K562 (cell line): ENCODE measurements around the gene PPT1. TPM values are rescaled to one million over a fixed set of nuclear protein-coding genes. Genes with fewer than 3 reads are reported as not detected.

Source experiments
- ATAC-seq: fragments of 200-7000 bp; cut with Tn5 transposase; 3 replicates; pipeline ENCODE4 v1.9.1; 2020; ENCODE audit warnings: moderate library complexity
- BruUV-seq: library from RNA; stranded (reverse); fragments of 400-500 nt; replicated peaks from 2 replicates; lab custom pipeline; 2021; lab: Mats Ljungman, UMichigan
- CTCF ChIA-PET: fragments of 300-600 bp; formaldehyde crosslinking; extraction: SDS; loops from one replicate; lab custom pipeline; 2021; ENCODE audit warnings: low intra/inter-chr PET ratio; lab: Yijun Ruan, JAX
- POLR2A ChIA-PET: fragments of 300-600, 350-650 bp; sonication (Branson Sonifier 250); formaldehyde crosslinking; extraction: SDS; loops from one replicate; lab custom pipeline; 2021; ENCODE audit warnings: antibody characterized with exemption, inconsistent platforms; lab: Yijun Ruan, JAX
- DNase-seq, 4 experiments: peaks; one replicate each; pipeline versions ENCODE4 v3.0.0 to v3.0.0-alpha.2; 2011 to 2018; ENCODE audit warnings: low spot score in 3 of 4, mixed read lengths in 3 of 4; ENCODE audit errors: extremely low read depth in 1 of 4
- FAIRE-seq: peaks from 2 replicates; lab custom pipeline; 2011; peaks lifted over from hg19 to GRCh38; lab: Jason Lieb, UNC
- H2AFZ ChIP-seq: 2 replicates; pipeline ENCODE4 v1.6.0; 2011; ENCODE audit warnings: low read depth, low read length, control low read depth, inconsistent platforms
- H3K27ac ChIP-seq: fragments of 200-600 bp; 3 replicates; pipeline ENCODE4 v1.8.0; 2011; ENCODE audit warnings: low read depth, mild to moderate bottlenecking, control low read depth, inconsistent platforms, low read length, moderate library complexity, mixed read lengths; ENCODE audit errors: extremely low read depth
- H3K27me3 ChIP-seq, 2 experiments: fragments of 300-600 bp in 1 of 2; 2 replicates in 1 of 2; 3 replicates in 1 of 2; pipeline versions ENCODE4 v1.6.0 to v1.8.0; 2011; ENCODE audit warnings: inconsistent platforms in 2 of 2, low read length in 2 of 2, mild to moderate bottlenecking in 1 of 2, mixed read lengths in 1 of 2, moderate library complexity in 1 of 2; ENCODE audit not compliant: control insufficient read depth in 2 of 2, insufficient read depth in 2 of 2
- H3K36me3 ChIP-seq: fragments of 300-600 bp; 3 replicates; pipeline ENCODE4 v1.8.0; 2011; ENCODE audit warnings: mild to moderate bottlenecking, low read length, inconsistent platforms; ENCODE audit not compliant: control insufficient read depth, insufficient read depth
- H3K4me1 ChIP-seq, 2 experiments: fragments of 200-600 bp in 1 of 2; replicated peaks in 1 of 2; 2 replicates in 1 of 2; 3 replicates in 1 of 2; pipeline versions ENCODE4 v1.5.1 to v1.8.0; 2011; ENCODE audit warnings: inconsistent platforms in 2 of 2, low read length in 2 of 2, mild to moderate bottlenecking in 1 of 2, mixed read lengths in 1 of 2, moderate library complexity in 1 of 2; ENCODE audit not compliant: control insufficient read depth in 2 of 2, insufficient read depth in 2 of 2
- H3K4me2 ChIP-seq: 2 replicates; pipeline ENCODE4 v1.6.1; 2011; ENCODE audit warnings: low read length, control low read depth, inconsistent platforms, mixed read lengths; ENCODE audit not compliant: insufficient read depth
- H3K4me3 ChIP-seq: fragments of 200-600 bp; sonication (generic), shearing (Covaris generic); 2 replicates; pipeline ENCODE4 v1.5.1; 2016; ENCODE audit warnings: control low read depth, inconsistent platforms
- H3K79me2 ChIP-seq: fragments of 200-600 bp; 3 replicates; pipeline ENCODE4 v1.8.0; 2011; ENCODE audit warnings: low read length, inconsistent platforms; ENCODE audit not compliant: control insufficient read depth, insufficient read depth
- H3K9ac ChIP-seq, 2 experiments: 2 replicates each; pipeline versions ENCODE4 v1.6.0 to v1.6.1; 2011; ENCODE audit warnings: low read depth in 2 of 2, low read length in 2 of 2, control low read depth in 1 of 2, inconsistent platforms in 1 of 2, mild to moderate bottlenecking in 1 of 2, mixed read lengths in 1 of 2; ENCODE audit not compliant: insufficient read depth in 1 of 2
- H3K9me1 ChIP-seq: one replicate; pipeline ENCODE4 v1.6.0; 2011; ENCODE audit warnings: inconsistent platforms, mild to moderate bottlenecking, low read length, moderate library complexity; ENCODE audit not compliant: control insufficient read depth, insufficient read depth
- H3K9me3 ChIP-seq: replicated peaks from 2 replicates; pipeline ENCODE4 v1.5.1; 2011; ENCODE audit warnings: low read depth, low read length, inconsistent platforms; ENCODE audit not compliant: control insufficient read depth, insufficient read depth
- H4K20me1 ChIP-seq: replicated peaks from 2 replicates; pipeline ENCODE4 v1.6.1; 2011; ENCODE audit warnings: low read length, inconsistent platforms, mixed read lengths; ENCODE audit not compliant: control insufficient read depth, insufficient read depth
- BMI1 ChIP-seq: fragments of 150-350 bp; IDR thresholded peaks from 2 replicates; pipeline ENCODE4 v1.6.1; 2014; ENCODE audit warnings: low read length
- CBFA2T2 ChIP-seq: fragments of 450-650 bp; conservative IDR thresholded peaks from 2 replicates; pipeline ENCODE4 v1.6.1; 2017; ENCODE audit warnings: mild to moderate bottlenecking
- CHD4 ChIP-seq: fragments of 200-600 bp; sonication (generic); IDR thresholded peaks from 3 replicates; pipeline ENCODE4 v1.6.1; 2012; ENCODE audit warnings: low read depth, mild to moderate bottlenecking, mixed read lengths, low read length, inconsistent platforms; ENCODE audit not compliant: insufficient read depth, insufficient replicate concordance, poor library complexity, severe bottlenecking
- EZH2 ChIP-seq: IDR thresholded peaks from 2 replicates; pipeline ENCODE4 v1.6.1; 2012; ENCODE audit warnings: low read depth, mild to moderate bottlenecking, inconsistent platforms, low read length, borderline replicate concordance
- FIP1L1 ChIP-seq: fragments of 200-400 bp; formaldehyde crosslinking; IDR thresholded peaks from 2 replicates; pipeline ENCODE4 v1.6.1; 2018; ENCODE audit warnings: mild to moderate bottlenecking, low read depth, low read length; ENCODE audit not compliant: poor library complexity, severe bottlenecking
- HMG20A ChIP-seq: fragments of 450-650 bp; formaldehyde crosslinking; conservative IDR thresholded peaks from 2 replicates; pipeline ENCODE4 v1.4.0; 2020; ENCODE audit warnings: mild to moderate bottlenecking, mixed read lengths
- HMG20B ChIP-seq: fragments of 250-450 bp; sonication (Bioruptor Pico); IDR thresholded peaks from 2 replicates; pipeline ENCODE4 v1.5.0; 2021; ENCODE audit warnings: mild to moderate bottlenecking
- KAT2B ChIP-seq: IDR thresholded peaks from one replicate; pipeline ENCODE4 v1.6.1; 2012; ENCODE audit warnings: low read depth, mild to moderate bottlenecking, control low read depth, inconsistent platforms, low read length, moderate library complexity
- KLF10 ChIP-seq: fragments of 250-450 bp; sonication (Bioruptor Pico); IDR thresholded peaks from 2 replicates; pipeline ENCODE4 v1.6.1; 2021; ENCODE audit warnings: matching md5 sums
- MEIS2 ChIP-seq: fragments of 450-650 bp; IDR thresholded peaks from 2 replicates; pipeline ENCODE4 v1.6.1; 2014; ENCODE audit warnings: mild to moderate bottlenecking; ENCODE audit not compliant: partially characterized antibody
- MYBL2 ChIP-seq, 2 experiments: fragments of 450-650 bp in 1 of 2; sonication (generic) in 1 of 2; formaldehyde crosslinking in 1 of 2; IDR thresholded peaks; 2 replicates each; pipeline versions ENCODE4 v1.6.1 to v1.8.1; 2017 to 2022; ENCODE audit warnings: borderline replicate concordance in 1 of 2, inconsistent platforms in 1 of 2, low read depth in 1 of 2, mild to moderate bottlenecking in 1 of 2, missing genetic modification reagents in 1 of 2, moderate library complexity in 1 of 2
- NCOA2 ChIP-seq, 2 experiments: fragments of 450-650 bp; IDR thresholded peaks; 2 replicates each; pipeline ENCODE4 v1.6.1; 2018; ENCODE audit warnings: mild to moderate bottlenecking in 2 of 2, moderate library complexity in 1 of 2; ENCODE audit not compliant: partially characterized antibody in 2 of 2
- NUFIP1 ChIP-seq: fragments of 450-650 bp; IDR thresholded peaks from 2 replicates; pipeline ENCODE4 v1.6.1; 2018; ENCODE audit not compliant: partially characterized antibody
- PML ChIP-seq: IDR thresholded peaks from 2 replicates; pipeline ENCODE4 v1.6.1; 2012; ENCODE audit warnings: low read length, inconsistent platforms
- POLR2AphosphoS2 ChIP-seq: IDR thresholded peaks from 2 replicates; pipeline ENCODE4 v1.6.1; 2012; ENCODE audit warnings: low read length, improper control_type of control experiment
- POLR2AphosphoS5 ChIP-seq: IDR thresholded peaks from 2 replicates; pipeline ENCODE4 v1.6.1; 2011; ENCODE audit warnings: mild to moderate bottlenecking, low read depth, low read length, moderate library complexity; ENCODE audit not compliant: control insufficient read depth, insufficient read depth
- POLR3A ChIP-seq: IDR thresholded peaks from 2 replicates; pipeline ENCODE4 v1.6.1; 2011; ENCODE audit warnings: borderline replicate concordance, mild to moderate bottlenecking, moderate library complexity; ENCODE audit not compliant: insufficient read length, insufficient read depth; ENCODE audit errors: extremely low read depth
- SMARCB1 ChIP-seq: IDR thresholded peaks from 2 replicates; pipeline ENCODE4 v1.6.1; 2011; ENCODE audit warnings: improper control_type of control experiment, low read depth; ENCODE audit not compliant: insufficient read length
- TCF3 ChIP-seq: sonication (generic); formaldehyde crosslinking; IDR thresholded peaks from 2 replicates; pipeline ENCODE4 v1.4.0; 2020; ENCODE audit warnings: mild to moderate bottlenecking, missing genetic modification reagents
- TGIF2 ChIP-seq: sonication (generic); formaldehyde crosslinking; IDR thresholded peaks from 2 replicates; pipeline ENCODE4 v1.8.1; 2022; ENCODE audit warnings: mild to moderate bottlenecking, missing genetic modification reagents, moderate library complexity
- ZFPM2 ChIP-seq: fragments of 250-450 bp; sonication (Bioruptor Pico); IDR thresholded peaks from 2 replicates; pipeline ENCODE4 v1.5.1; 2022; ENCODE audit warnings: mild to moderate bottlenecking
- ZNF12 ChIP-seq: sonication (generic); formaldehyde crosslinking; IDR thresholded peaks from 2 replicates; pipeline ENCODE4 v1.4.0; 2020; ENCODE audit warnings: mild to moderate bottlenecking, missing genetic modification reagents
- ZNF175 ChIP-seq: fragments of 200-800 bp; sonication (Bioruptor generic); IDR thresholded peaks from 2 replicates; pipeline ENCODE4 v1.6.1; 2016; ENCODE audit warnings: low read depth, mild to moderate bottlenecking, missing genetic modification characterization, missing compliant biosample characterization
- ZSCAN29 ChIP-seq: fragments of 450-650 bp; IDR thresholded peaks from 2 replicates; pipeline ENCODE4 v1.6.1; 2017
- WGBS: fragments of 100-300 bp; shearing (Covaris generic); methylation state at CpG from one replicate; pipeline ENCODE4 v1.1.6; 2016; ENCODE audit warnings: low coverage, mixed read lengths; ENCODE audit not compliant: insufficient coverage; ENCODE audit errors: missing lambda C conversion rate; 5-methylcytosine and 5-hydroxymethylcytosine counted together
- in situ Hi-C: fragments of 300-500 bp; cut with MboI; formaldehyde crosslinking; loops from 4 replicates; pipeline ENCODE4 v1.15.0; 2018; ENCODE audit warnings: inconsistent platforms, mixed read lengths
- intact Hi-C: fragments of 100-400 bp; cut with micrococcal nuclease; formaldehyde crosslinking; loops from 2 replicates; pipeline ENCODE4 v1.14.2; 2022
- polyA plus RNA-seq, 8 experiments: library from polyadenylated mRNA; depleted of rRNA in 4 of 8; stranded (reverse) in 5 of 8; unstranded in 3 of 8; fragments of >200 nt; fragmentation: Nextera tagmentation in 2 of 8; fragmentation: Illumina TruSeq in 1 of 8; extraction: Ambion mirVana in 2 of 8; extraction: Trizol in 1 of 8; gene quantifications; 2 replicates each; pipeline versions ENCODE4 v1.2.1 to v1.2.3, GENCODE V29; 2011 to 2014; ENCODE audit warnings: inconsistent platforms in 1 of 8, missing spikeins in 1 of 8
- total RNA-seq, 7 experiments: library from RNA; depleted of rRNA in 6 of 7; stranded (reverse); fragments of >200 nt in 6 of 7; fragmentation: Illumina TruSeq in 2 of 7; extraction: Trizol in 2 of 7; gene quantifications; 2 replicates each; pipeline versions ENCODE4 v1.2.1 to v1.2.3, GENCODE V29; 2011 to 2021; ENCODE audit warnings: low replicate concordance in 1 of 7

Gene PPT1
- total and polyA plus RNA-seq, 9 of the 15 experiments (the other 6 are each of a cell fraction or from before 2014, with no cell fraction given), result 72.2 to 285 (median 143) TPM

DNA sequence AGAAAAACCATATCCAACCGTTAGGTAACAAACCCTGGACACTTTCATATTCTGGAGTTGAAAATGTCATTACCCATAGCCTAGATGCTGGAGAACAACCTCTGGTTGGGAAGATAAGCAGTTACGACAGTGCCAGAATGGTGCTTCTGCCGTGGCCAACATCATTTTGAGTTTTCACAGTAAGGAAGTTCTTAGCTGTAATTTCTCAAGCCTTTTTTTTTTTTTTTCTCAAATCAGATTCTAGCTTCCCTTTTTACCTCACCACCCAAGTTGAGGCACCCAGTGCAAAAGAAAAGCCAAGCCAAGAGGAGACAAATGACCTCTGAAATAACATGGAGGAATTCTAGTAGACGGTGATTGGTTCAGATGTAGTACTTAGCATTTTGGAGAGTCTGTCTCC, 21.8 kb downstream of the PPT1 start (continued):
- TF ChIP-seq TCF3 (CRISPR knock-in tag) (0 out of 2 replicates have a peak, but pooled peaks have one; percentile 31), EZH2 (no peak), ZNF175 (CRISPR knock-in tag) (0 out of 2 replicates have a peak, but pooled peaks have one; percentile 47)

DNA sequence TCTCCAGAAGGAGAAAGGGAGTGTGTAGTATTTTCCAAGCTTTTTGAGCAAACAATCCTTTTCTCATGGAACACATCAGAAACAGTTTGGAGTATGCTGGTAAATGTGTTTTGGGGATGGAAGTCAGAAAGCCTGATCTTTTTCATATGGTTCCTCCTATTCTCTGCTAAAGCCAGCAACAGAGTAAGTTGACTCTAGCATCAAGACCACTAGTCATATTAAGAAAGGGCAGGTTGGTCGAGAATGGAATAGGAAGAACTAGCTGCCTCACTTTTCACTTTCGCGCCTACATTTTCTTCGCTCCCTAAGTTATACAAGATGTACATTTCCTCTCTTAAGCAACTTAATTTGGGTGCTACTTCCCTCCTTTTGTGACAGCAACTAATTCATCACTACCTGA, 24.0 kb downstream of the PPT1 start:
- BruUV-seq, result TSS peak; percentile 82
- 86% methylated on average over 4 of the region's 4 CpGs for WGBS
- intact Hi-C loops, result no loop called here
- Histone ChIP-seq H3K4me2 (no peak overlapping the region), H3K36me3 (peaks cover 88% of the 10 kb centered on the region), H3K9me3 (no peaks in the 10 kb centered on the region), H3K27ac (no peak overlapping the region), H3K79me2 (no peaks in the 10 kb centered on the region), H4K20me1 (no peaks in the 10 kb centered on the region), H3K4me3 (no peak overlapping the region), H3K4me1 (peaks cover 0 to 13% of the 10 kb centered on the region in 2 experiments; a peak in 3 of 5 replicates), H3K9ac (no peak overlapping the region), H2AFZ (no peak overlapping the region), H3K9me1 (no peaks in the 10 kb centered on the region), H3K27me3 (no peaks in the 10 kb centered on the region)
- ATAC-seq (no peak), DNase-seq (no peak), FAIRE-seq (no peak)
- in situ Hi-C loops, result no loop called here
- ChIA-PET CTCF (no interaction called here), POLR2A (interaction anchor here (0.9 to 7.0 kb wide), 4 partner anchors 8 to 26 kb away, joined by 3 to 64 read pairs (median 6); no protein-coding TSS in a partner anchor)
- TF ChIP-seq NCOA2 (IDR thresholded peaks at IDR 0.05; ENCODE audit: partially characterized antibody in 2 of 2), result peak in 1 of 2 experiments; percentile 93
- no peak for TF ChIP-seq HMG20B
- TF ChIP-seq POLR2AphosphoS2, result peak; percentile 71
- no peak for TF ChIP-seq POLR3A
- no peak for TF ChIP-seq FIP1L1
- TF ChIP-seq ZNF12, result no peak
- TF ChIP-seq PML, result peak; percentile 17; the same call in 1 of the 2 replicates
- no peak for TF ChIP-seq CHD4
- TF ChIP-seq ZFPM2, result no peak
- no peak for TF ChIP-seq ZSCAN29
- no peak for TF ChIP-seq SMARCB1
- no peak for TF ChIP-seq KAT2B
- TF ChIP-seq NUFIP1, result no peak
- no peak for TF ChIP-seq HMG20A (CRISPR knock-in tag)
- no peak for TF ChIP-seq TCF3 (CRISPR knock-in tag)
- TF ChIP-seq MEIS2, result no peak
- TF ChIP-seq CBFA2T2, result no peak
- no peak for TF ChIP-seq TGIF2 (CRISPR knock-in tag)
- TF ChIP-seq MYBL2 (IDR thresholded peaks at IDR 0.05; ENCODE audit: low read depth), result no peak
- TF ChIP-seq MYBL2 (CRISPR knock-in tag; IDR thresholded peaks at IDR 0.05; ENCODE audit: borderline replicate concordance), result no peak
- TF ChIP-seq KLF10 (CRISPR knock-in tag), result no peak
- no peak for TF ChIP-seq BMI1
- peak; percentile 28; the same call in 1 of the 2 replicates for TF ChIP-seq POLR2AphosphoS5
